Progenitor cell of endocrine pancreas (in vitro differentiated cells): ENCODE measurements around the gene COL2A1. TPM values are rescaled to one million over a fixed set of nuclear protein-coding genes. Genes with fewer than 3 reads are reported as not detected.

Experiments used
- DNase-seq: peaks from one replicate; pipeline ENCODE4 v3.0.0; 2021; ENCODE audit warnings: low spot score; ENCODE audit not compliant: unreplicated experiment
- H3K27ac Mint-ChIP-seq: 2 replicates; pipeline ENCODE4 v1.8.0; 2021; ENCODE audit warnings: mild to moderate bottlenecking, moderate library complexity, mixed read lengths
- H3K27me3 Mint-ChIP-seq: 2 replicates; pipeline ENCODE4 v1.8.0; 2021; ENCODE audit warnings: mixed read lengths
- H3K36me3 Mint-ChIP-seq: 2 replicates; pipeline ENCODE4 v1.8.0; 2022; ENCODE audit warnings: mixed read lengths; ENCODE audit not compliant: insufficient read depth
- H3K4me1 Mint-ChIP-seq: 2 replicates; pipeline ENCODE4 v1.8.0; 2021; ENCODE audit warnings: low read depth, mixed read lengths
- H3K4me3 Mint-ChIP-seq: 2 replicates; pipeline ENCODE4 v1.8.0; 2021; ENCODE audit warnings: low read depth, mild to moderate bottlenecking, moderate library complexity, mixed read lengths
- H3K9me3 Mint-ChIP-seq: 2 replicates; pipeline ENCODE4 v1.8.0; 2021; ENCODE audit warnings: low read depth, mixed read lengths
- CTCF ChIP-seq: fragments of 200-600 bp; sonication (generic); IDR thresholded peaks from one replicate; pipeline ENCODE4 v1.5.0; 2021; ENCODE audit warnings: antibody characterized with exemption, mild to moderate bottlenecking; ENCODE audit not compliant: unreplicated experiment
- total RNA-seq: library from RNA; stranded (reverse); gene quantifications from 2 replicates; pipeline ENCODE4 v1.2.1, GENCODE V29; 2021

COL2A1 gene
- total RNA-seq, 1 donor from 2014 or later: 424 TPM

GRCh38 chr12:47975036-47975620 lies 29.1 kb downstream of the COL2A1 start:
- peaks cover 6% of the 10 kb centered on the region for H3K4me1 Mint-ChIP-seq
- H3K27ac Mint-ChIP-seq: no peak overlapping the region
- H3K9me3 Mint-ChIP-seq: no peaks in the 10 kb centered on the region
- no peak for DNase-seq
- no peak overlapping the region for H3K4me3 Mint-ChIP-seq
- H3K27me3 Mint-ChIP-seq: no peaks in the 10 kb centered on the region
- H3K36me3 Mint-ChIP-seq: peaks cover 30% of the 10 kb centered on the region
- no peak for TF ChIP-seq CTCF

- Mint-ChIP-seq H3K27ac (no peak overlapping the region), H3K4me1 (peaks cover 6% of the 10 kb centered on the region), H3K9me3 (no peaks in the 10 kb centered on the region), H3K4me3 (no peak overlapping the region), H3K27me3 (no peaks in the 10 kb centered on the region), H3K36me3 (peaks cover 27% of the 10 kb centered on the region)
- no peak for TF ChIP-seq CTCF
- DNase-seq: no peak
Measured at GRCh38 chr12:47973870-47974269, 30.4 kb downstream of the COL2A1 start.

- H3K27ac Mint-ChIP-seq: no peak overlapping the region
- no peak overlapping the region for H3K4me3 Mint-ChIP-seq
- no peak for TF ChIP-seq CTCF
- peaks cover 29% of the 10 kb centered on the region for H3K36me3 Mint-ChIP-seq
- H3K4me1 Mint-ChIP-seq: peaks cover 6% of the 10 kb centered on the region
- no peaks in the 10 kb centered on the region for H3K9me3 Mint-ChIP-seq
- no peak for DNase-seq
- no peaks in the 10 kb centered on the region for H3K27me3 Mint-ChIP-seq
Measured at GRCh38 chr12:47972895-47973294, 31.4 kb downstream of the COL2A1 start.

GRCh38 chr12:47970843-47971242 lies 33.4 kb downstream of the COL2A1 start:
- no peak for TF ChIP-seq CTCF
- Mint-ChIP-seq H3K27ac (no peak overlapping the region), H3K36me3 (peaks cover 26% of the 10 kb centered on the region), H3K4me3 (no peak overlapping the region), H3K4me1 (peaks cover 6% of the 10 kb centered on the region), H3K27me3 (no peaks in the 10 kb centered on the region), H3K9me3 (no peaks in the 10 kb centered on the region)
- no peak for DNase-seq

- H3K36me3 Mint-ChIP-seq: peaks cover 23% of the 10 kb centered on the region
- H3K9me3 Mint-ChIP-seq: no peaks in the 10 kb centered on the region
- no peak for TF ChIP-seq CTCF
- H3K4me1 Mint-ChIP-seq: peaks cover 6% of the 10 kb centered on the region
- no peak overlapping the region for H3K27ac Mint-ChIP-seq
- no peak for DNase-seq
- no peaks in the 10 kb centered on the region for H3K27me3 Mint-ChIP-seq
- H3K4me3 Mint-ChIP-seq: no peak overlapping the region
Measured at GRCh38 chr12:47969845-47970244, 34.4 kb downstream of the COL2A1 start.
